IPS DF 6.9 (cell line): ENCODE measurements around the gene TBX2.

Experiments
- DNase-seq: peaks from one replicate; pipeline ENCODE4 v3.0.0-alpha.2; 2013; ENCODE audit warnings: low read depth, low spot score
- H3K27ac ChIP-seq: one replicate; pipeline ENCODE4 v1.5.1; 2013; ENCODE audit warnings: low read length, control low read depth
- H3K27me3 ChIP-seq: 2 replicates; pipeline ENCODE4 v1.6.1; 2013; ENCODE audit warnings: mild to moderate bottlenecking, low read length; ENCODE audit not compliant: control insufficient read depth, insufficient read depth
- H3K36me3 ChIP-seq: 2 replicates; pipeline ENCODE4 v1.6.1; 2013; ENCODE audit warnings: low read length; ENCODE audit not compliant: control insufficient read depth, insufficient read depth
- H3K4me1 ChIP-seq: 2 replicates; pipeline ENCODE4 v1.6.1; 2013; ENCODE audit warnings: low read length; ENCODE audit not compliant: control insufficient read depth, insufficient read depth
- H3K4me3 ChIP-seq: 2 replicates; pipeline ENCODE4 v1.5.1; 2013; ENCODE audit warnings: mild to moderate bottlenecking, low read length
- H3K9me3 ChIP-seq: 2 replicates; pipeline ENCODE4 v1.6.1; 2013; ENCODE audit warnings: low read length, inconsistent platforms; ENCODE audit not compliant: control insufficient read depth, insufficient read depth
- WGBS: extraction: QIAGEN DNeasy Blood & Tissue Kit; methylation state at CpG from one replicate; pipeline ENCODE4 v1.1.7; 2013; ENCODE audit warnings: mixed read lengths, missing lambda C conversion rate; ENCODE audit not compliant: insufficient read length, insufficient coverage; 5-methylcytosine and 5-hydroxymethylcytosine counted together

The TBX2 gene

DNA sequence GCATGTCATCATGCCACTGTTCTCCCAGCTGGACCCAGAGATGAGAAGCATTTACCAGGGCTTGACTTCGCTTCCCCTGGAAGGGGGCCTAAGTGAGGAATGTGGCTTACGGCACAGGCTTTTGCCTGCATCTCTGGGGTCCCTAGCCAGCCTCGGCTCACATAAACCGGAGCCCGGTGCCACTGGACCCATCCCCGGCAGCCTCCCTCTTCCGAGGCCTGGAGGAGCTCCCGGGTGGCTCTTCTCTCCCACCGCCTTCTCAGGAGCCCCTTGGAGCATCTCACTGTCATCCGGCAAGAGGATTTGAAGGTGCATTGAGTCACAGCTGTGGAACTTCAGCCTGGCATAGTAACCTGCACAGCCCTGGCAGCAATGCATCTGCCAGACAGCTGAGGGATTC, 29.9 kb upstream of the TBX2 start:
- Histone ChIP-seq H3K27ac (no peak overlapping the region), H3K36me3 (no peaks in the 10 kb centered on the region), H3K27me3 (no peaks in the 10 kb centered on the region), H3K9me3 (no peaks in the 10 kb centered on the region), H3K4me1 (no peaks in the 10 kb centered on the region; the same call in 1 of the 2 replicates), H3K4me3 (no peak overlapping the region)
- no peak for DNase-seq
- no CpG with 5 or more reads among the region's 10 CpGs for WGBS

DNA sequence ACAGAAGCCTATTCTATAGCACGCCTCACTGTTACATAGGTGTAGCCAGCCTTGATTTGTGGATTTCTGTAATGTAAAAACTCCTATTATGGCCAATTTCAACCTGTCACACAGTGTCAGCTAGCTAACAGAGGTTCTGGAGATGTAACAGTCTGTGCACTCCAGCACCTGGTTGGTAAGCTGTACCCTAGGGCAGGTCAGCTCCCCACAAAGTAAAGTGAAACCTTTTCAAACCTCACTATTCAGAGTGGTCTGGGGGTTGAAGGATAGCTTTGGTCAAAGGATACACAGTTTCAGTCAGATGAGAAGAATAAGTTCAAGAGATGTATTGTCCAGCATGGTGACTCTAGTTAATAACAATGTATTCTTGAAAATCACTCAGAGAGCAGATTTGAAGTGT, 28.5 kb upstream of the TBX2 start:
- H3K4me1 ChIP-seq: no peaks in the 10 kb centered on the region; the same call in 1 of the 2 replicates

DNA sequence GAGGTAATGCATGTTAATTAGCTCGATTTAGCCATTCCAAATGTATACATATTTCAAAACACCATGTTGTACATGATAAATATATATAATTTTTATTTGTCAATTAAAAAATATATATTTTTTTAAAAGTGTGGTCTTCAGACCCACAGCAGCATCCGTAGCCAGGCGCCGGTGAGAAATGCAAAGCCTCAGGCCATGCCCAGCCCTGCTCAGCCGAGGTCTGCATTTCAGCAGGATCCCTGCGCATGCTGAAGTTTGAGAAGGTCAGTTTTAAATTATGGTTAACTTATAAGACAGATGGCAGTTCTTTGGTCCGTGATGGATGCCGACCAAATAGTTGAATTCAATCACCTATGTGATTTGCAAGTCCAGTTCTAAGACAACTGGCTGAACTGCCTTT, 28.0 kb upstream of the TBX2 start:
- no CpG with 5 or more reads among the region's 8 CpGs for WGBS
- no peaks in the 10 kb centered on the region for H3K27me3 ChIP-seq

More for the DNA sequence above, 28.5 kb upstream of the TBX2 start:
- no peak for DNase-seq
- H3K9me3 ChIP-seq: no peaks in the 10 kb centered on the region
- WGBS: no CpG with 5 or more reads among the region's 1 CpG
- no peaks in the 10 kb centered on the region for H3K27me3 ChIP-seq
- no peaks in the 10 kb centered on the region for H3K36me3 ChIP-seq
- no peak overlapping the region for H3K4me3 ChIP-seq
- no peak overlapping the region for H3K27ac ChIP-seq

DNA sequence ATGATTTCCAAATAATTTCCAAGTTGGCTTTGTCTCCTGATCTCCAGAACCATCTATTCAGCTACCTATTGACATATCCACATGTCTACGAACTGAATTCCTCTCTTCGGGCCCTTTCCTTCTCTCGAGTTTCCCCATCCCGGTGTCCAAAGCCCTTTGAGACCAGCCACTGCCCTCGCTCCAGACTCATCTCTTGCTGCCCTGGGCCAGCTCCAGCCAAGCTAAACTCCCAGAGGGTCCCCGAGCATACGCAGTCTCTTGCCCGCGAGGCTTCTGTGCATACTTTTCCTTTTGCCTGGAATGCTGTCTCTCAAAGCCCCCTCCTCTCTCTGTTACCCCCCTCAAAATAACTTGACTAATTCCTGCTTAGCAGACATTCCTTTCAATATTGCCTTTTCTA, 27.2 kb upstream of the TBX2 start:
- H3K36me3 ChIP-seq: no peaks in the 10 kb centered on the region
- no peaks in the 10 kb centered on the region for H3K27me3 ChIP-seq
- H3K9me3 ChIP-seq: no peaks in the 10 kb centered on the region
- no peak for DNase-seq
- no peaks in the 10 kb centered on the region; the same call in 1 of the 2 replicates for H3K4me1 ChIP-seq
- no peak overlapping the region for H3K27ac ChIP-seq
- no peak overlapping the region for H3K4me3 ChIP-seq
- no CpG with 5 or more reads among the region's 9 CpGs for WGBS

More for the DNA sequence above, 28.0 kb upstream of the TBX2 start:
- Histone ChIP-seq H3K9me3 (no peaks in the 10 kb centered on the region), H3K27ac (no peak overlapping the region), H3K4me3 (no peak overlapping the region), H3K36me3 (no peaks in the 10 kb centered on the region), H3K4me1 (no peaks in the 10 kb centered on the region; the same call in 1 of the 2 replicates)
- DNase-seq: no peak

DNA sequence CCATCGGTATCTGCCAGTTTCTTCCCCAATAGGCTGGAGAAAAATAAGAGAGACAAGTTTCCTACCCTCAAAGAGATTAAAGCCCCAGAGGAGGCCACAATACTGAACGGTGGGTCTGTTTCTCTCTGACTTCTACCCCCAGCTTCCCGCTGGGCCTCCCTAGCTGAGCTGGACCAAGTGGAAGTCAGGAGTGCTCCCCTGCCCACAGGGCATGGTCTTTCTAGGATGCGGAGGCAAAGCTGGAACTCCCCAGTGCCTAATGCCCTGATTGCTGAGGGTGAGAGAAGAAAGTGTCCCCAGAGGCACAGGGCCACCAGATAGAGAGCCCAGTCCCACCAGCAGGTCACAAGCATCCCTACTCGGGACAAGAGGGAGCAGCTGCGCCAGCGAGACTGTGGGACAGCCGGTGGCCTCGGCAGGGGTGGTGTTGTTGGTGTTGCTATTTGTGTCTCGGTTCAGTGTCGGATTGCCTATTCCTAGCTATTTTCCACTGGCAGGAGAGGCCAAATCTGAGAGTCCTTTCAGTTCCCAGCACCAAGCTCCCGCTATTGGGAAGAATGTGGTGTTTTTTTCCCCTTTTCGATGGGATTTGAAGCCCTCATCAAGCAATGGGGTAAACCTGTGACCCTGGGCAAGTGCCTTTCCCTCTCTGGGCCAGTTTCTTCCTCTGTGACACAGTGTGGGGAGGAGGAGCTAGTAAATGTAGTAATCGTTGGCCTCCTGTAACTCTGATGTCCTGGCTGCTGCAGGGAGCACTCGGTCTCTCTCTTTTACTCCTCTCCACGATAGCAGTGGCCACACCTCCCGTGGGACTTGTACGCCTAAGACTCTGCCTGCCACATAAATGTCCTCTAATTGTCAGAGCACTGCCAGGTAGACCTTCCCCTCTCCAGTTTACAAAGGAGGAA, 22.5 kb upstream of the TBX2 start:
- H3K4me1 ChIP-seq: no peaks in the 10 kb centered on the region
- DNase-seq: no peak
- no peaks in the 10 kb centered on the region for H3K36me3 ChIP-seq
- no peak overlapping the region for H3K4me3 ChIP-seq
- H3K27me3 ChIP-seq: no peaks in the 10 kb centered on the region
- WGBS: no CpG with 5 or more reads among the region's 18 CpGs
- H3K27ac ChIP-seq: no peak overlapping the region
- H3K9me3 ChIP-seq: no peaks in the 10 kb centered on the region

DNA sequence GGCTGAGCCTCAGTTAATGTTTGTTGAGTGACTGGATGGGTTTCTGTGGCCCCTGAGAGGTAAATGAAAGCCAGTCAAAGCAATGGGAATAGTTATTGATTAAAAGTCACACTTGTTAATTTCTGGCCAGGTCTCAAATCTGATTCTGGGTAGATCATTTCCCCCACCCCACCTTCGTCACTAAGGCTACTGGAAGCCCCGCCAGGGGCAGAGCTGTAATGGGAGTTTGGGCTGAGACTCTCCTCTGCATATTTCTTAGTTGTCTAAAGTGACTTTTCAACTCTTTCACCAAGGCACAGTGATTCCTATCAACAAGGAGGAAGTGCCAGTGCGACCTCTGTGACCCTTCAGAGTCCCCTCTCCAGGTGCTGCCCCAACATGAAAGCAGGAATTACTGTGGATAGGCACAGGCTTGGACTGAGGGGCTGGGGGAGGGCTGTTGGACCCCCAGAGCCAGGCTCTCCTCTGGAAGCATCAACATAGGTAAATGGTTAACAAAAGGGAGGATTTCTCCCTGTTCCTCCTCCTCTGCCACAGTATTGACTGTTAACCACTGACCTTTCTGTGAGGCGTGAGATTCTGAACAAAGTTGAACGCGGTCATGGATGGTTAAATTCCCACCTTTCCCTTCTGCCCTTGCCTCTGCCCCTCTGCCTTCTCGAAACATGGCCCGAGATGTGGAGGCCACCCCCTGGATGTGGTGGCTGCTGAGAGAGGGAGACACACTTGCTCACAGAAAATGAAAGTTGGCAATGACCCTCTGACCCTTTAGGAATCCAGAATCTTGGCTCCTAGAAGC, 20.8 kb upstream of the TBX2 start:
- Histone ChIP-seq H3K4me3 (no peak overlapping the region), H3K27ac (no peak overlapping the region), H3K9me3 (no peaks in the 10 kb centered on the region), H3K4me1 (no peaks in the 10 kb centered on the region), H3K27me3 (no peaks in the 10 kb centered on the region), H3K36me3 (no peaks in the 10 kb centered on the region)
- DNase-seq: no peak
- no CpG with 5 or more reads among the region's 8 CpGs for WGBS

DNA sequence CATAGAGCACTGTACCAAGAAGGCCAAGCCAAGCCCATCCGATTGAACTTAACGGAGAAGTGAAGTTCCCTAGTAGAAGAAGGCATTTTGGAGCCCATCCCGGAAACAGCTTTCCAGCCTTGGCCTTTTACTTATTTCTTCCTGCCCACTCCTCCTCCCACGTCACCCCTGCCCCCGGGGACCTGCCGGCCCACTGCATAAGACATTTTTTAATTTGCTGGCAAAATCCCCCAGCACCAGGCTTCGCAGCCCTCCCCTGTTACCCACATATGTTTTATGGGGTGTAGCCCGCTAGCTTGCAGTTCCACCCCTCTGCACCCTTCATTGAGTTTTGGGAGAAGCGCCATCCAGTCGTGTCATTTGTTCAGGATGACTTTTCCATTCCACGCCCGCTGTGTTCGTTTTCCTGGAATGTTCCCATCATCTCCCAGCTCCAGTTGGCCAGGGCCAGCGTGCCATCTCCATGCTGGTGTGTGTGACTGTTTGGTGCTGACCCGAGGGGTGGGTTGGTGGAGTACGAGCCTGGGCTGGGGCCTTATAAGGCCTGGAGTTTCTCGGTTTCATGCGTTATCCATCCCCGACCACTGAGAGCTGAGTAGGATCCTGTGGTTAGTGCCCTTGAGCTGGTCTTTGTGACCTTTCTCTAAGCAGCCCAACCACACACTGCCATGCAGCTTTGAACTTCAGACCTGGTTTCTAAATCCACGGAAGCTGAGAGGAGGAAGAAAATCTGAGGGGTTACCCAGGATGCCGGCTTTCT, 20.0 kb upstream of the TBX2 start:
- H3K4me1 ChIP-seq: no peaks in the 10 kb centered on the region
- no peaks in the 10 kb centered on the region for H3K27me3 ChIP-seq
- DNase-seq: no peak
- no peak overlapping the region for H3K4me3 ChIP-seq
- no peak overlapping the region for H3K27ac ChIP-seq
- H3K9me3 ChIP-seq: no peaks in the 10 kb centered on the region
- no CpG with 5 or more reads among the region's 21 CpGs for WGBS
- no peaks in the 10 kb centered on the region for H3K36me3 ChIP-seq

DNA sequence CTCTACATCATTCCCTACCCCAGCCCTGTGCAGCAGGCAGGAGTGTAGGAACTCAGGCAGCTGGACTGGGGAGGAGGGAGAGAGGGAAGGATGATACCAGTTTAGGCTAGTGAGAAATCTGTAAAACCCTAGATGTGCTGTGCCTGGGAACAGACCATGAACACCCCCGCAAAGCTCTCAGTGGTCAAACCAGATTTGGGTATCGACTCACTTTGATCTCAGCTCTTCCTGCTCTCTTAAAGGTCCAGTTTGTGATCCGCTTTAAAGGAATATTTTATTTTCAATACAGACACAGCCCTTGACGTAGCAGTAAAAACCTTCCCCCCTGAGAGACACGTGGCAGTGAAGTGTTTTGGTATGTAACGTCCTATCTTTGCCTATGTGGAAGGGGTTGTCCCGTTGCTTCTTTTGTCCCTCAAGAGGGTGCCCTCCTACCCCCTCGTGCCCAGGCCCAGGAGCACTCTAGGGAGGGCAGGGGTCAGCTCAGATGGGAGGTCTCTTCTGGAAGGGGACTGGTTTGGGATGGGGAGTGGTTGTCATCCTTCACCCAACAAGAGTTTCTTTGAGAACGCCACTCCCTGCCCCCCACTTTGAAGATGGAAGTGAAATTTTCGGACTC, 19.3 kb upstream of the TBX2 start:
- no CpG with 5 or more reads among the region's 10 CpGs for WGBS
- Histone ChIP-seq H3K36me3 (no peaks in the 10 kb centered on the region), H3K9me3 (no peaks in the 10 kb centered on the region), H3K4me1 (no peaks in the 10 kb centered on the region), H3K27ac (no peak overlapping the region), H3K4me3 (no peak overlapping the region), H3K27me3 (no peaks in the 10 kb centered on the region)
- DNase-seq: no peak

DNA sequence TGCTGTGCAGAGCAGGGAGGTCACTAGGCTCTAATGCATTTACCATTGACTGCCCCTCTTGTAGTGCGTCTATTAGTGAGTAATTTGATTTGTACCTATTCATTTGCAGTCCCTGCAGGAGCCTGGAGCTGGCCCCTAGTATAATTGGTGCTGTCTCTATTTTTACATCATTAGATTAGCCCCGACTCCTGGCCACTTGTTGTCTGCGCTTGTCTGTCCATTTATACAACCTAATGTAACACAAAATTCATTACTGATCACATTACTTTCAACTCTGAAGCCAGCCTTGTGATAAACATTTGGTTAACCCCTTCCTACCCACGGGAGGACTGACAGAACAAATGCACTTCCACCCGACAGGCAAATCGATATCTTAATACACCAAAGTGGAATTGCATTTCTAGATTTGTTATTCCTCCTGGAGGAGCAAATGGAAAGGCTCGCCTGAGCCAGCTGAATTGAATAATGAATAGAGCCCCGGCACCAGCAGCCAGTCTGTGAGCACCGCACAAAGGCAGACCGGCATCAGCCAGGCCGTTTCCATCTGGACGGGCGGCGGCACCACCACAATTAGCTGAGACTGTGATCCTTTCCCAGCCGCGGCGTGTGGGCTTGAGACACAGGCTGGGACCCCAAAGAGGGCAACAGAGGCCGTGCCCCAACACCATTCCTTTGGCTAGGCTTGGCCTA, 18.7 kb upstream of the TBX2 start:
- H3K27ac ChIP-seq: no peak overlapping the region
- H3K4me1 ChIP-seq: no peaks in the 10 kb centered on the region
- H3K27me3 ChIP-seq: no peaks in the 10 kb centered on the region
- no peaks in the 10 kb centered on the region for H3K36me3 ChIP-seq
- DNase-seq: no peak
- H3K4me3 ChIP-seq: no peak overlapping the region
- H3K9me3 ChIP-seq: no peaks in the 10 kb centered on the region
- WGBS: no CpG with 5 or more reads among the region's 18 CpGs
